Measurements from ENCODE around the gene MTTP.

DNA sequence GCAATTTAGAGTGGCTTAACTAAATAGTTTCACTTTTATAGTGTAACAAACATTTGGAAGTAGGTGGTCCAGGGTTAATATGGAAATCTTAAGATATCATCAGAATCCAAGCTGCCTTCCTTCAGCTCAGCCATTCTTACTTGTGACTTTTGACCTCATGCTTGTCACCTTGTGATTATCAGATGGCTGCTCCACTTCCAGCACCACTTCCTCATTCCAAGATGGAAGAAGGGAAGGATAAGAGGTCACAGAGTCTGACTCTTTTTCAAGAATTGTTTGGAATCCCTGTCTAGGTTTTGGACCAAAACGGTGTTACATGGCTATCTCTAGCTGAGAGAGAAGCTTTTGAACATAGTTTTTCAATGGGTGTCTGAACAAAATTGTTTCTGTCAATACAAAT is 39.9 kb downstream of the MTTP start:
- TF ChIP-seq, protein P1, sequence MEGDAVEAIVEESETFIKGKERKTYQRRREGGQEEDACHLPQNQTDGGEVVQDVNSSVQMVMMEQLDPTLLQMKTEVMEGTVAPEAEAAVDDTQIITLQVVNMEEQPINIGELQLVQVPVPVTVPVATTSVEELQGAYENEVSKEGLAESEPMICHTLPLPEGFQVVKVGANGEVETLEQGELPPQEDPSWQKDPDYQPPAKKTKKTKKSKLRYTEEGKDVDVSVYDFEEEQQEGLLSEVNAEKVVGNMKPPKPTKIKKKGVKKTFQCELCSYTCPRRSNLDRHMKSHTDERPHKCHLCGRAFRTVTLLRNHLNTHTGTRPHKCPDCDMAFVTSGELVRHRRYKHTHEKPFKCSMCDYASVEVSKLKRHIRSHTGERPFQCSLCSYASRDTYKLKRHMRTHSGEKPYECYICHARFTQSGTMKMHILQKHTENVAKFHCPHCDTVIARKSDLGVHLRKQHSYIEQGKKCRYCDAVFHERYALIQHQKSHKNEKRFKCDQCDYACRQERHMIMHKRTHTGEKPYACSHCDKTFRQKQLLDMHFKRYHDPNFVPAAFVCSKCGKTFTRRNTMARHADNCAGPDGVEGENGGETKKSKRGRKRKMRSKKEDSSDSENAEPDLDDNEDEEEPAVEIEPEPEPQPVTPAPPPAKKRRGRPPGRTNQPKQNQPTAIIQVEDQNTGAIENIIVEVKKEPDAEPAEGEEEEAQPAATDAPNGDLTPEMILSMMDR (IDR thresholded peaks at IDR 0.05; ENCODE audit: low read length): no peak
- no peak for TF ChIP-seq EZH2 (IDR thresholded peaks at IDR 0.05; ENCODE audit: borderline replicate concordance, low read length)

Data from OCI-LY1 (cell line).